ENCODE results near the gene ZNF740.
"Not testable (repeated sequence)": the region's sequence is repeated elsewhere in the genome, so short reads cannot be mapped to it uniquely, and the experiment has no call there.

The ZNF740 gene

GRCh38 chr12:53195516-53196420, 15.2 kb downstream of the ZNF740 start:
- DNase-seq = no peak

- no peak for DNase-seq
Measured at GRCh38 chr12:53196486-53196885, 16.0 kb downstream of the ZNF740 start.

GRCh38 chr12:53197011-53197640, 16.6 kb downstream of the ZNF740 start:
- no peak for DNase-seq

GRCh38 chr12:53198486-53199110, 18.1 kb downstream of the ZNF740 start:
- DNase-seq = no peak

GRCh38 chr12:53199700-53200099, 19.2 kb downstream of the ZNF740 start:
- no peak for DNase-seq

GRCh38 chr12:53200107-53200457, 19.6 kb downstream of the ZNF740 start:
- no peak for DNase-seq

GRCh38 chr12:53200458-53201176, 20.1 kb downstream of the ZNF740 start:
- DNase-seq = no peak

GRCh38 chr12:53201177-53201541, 20.6 kb downstream of the ZNF740 start:
- no peak for DNase-seq

GRCh38 chr12:53201639-53202038, 21.1 kb downstream of the ZNF740 start:
- DNase-seq = no peak

GRCh38 chr12:53202316-53202715, 21.8 kb downstream of the ZNF740 start:
- not testable (repeated sequence) for DNase-seq

GRCh38 chr12:53204351-53204750, 23.8 kb downstream of the ZNF740 start:
- DNase-seq = no peak

GRCh38 chr12:53205747-53206419, 25.4 kb downstream of the ZNF740 start:
- DNase-seq = no peak

GRCh38 chr12:53207042-53207441, 26.5 kb downstream of the ZNF740 start, which contains the start of gene ITGB7:
ITGB7 (minus strand) TSS chr12:53207251; CDS start chr12:53200443, 6,808 bp downstream.
- DNase-seq = no peak

- DNase-seq = no peak
Measured at GRCh38 chr12:53208435-53208834, 27.9 kb downstream of the ZNF740 start.

- no peak for DNase-seq
Measured at GRCh38 chr12:53208877-53209463, 28.4 kb downstream of the ZNF740 start.

GRCh38 chr12:53210843-53211242, 30.3 kb downstream of the ZNF740 start:
- DNase-seq = no peak

- DNase-seq = no peak
Measured at GRCh38 chr12:53211476-53212381, 31.2 kb downstream of the ZNF740 start.

- no peak for DNase-seq
Measured at GRCh38 chr12:53212931-53213330, 32.4 kb downstream of the ZNF740 start.

- DNase-seq = peak; percentile 75
Measured at GRCh38 chr12:53213348-53213747, 32.8 kb downstream of the ZNF740 start.

GRCh38 chr12:53214221-53214620, 33.7 kb downstream of the ZNF740 start:
- DNase-seq = no peak

Measured in NCI-H774 (cell line).